HEK293T (cell line): ENCODE measurements around the gene PCA3.

Experiments
- CTCF ChIA-PET: fragments of 350-600 bp; formaldehyde crosslinking; extraction: SDS; loops from one replicate; lab custom pipeline; 2021; ENCODE audit warnings: antibody characterized with exemption, inconsistent platforms; lab: Yijun Ruan, JAX
- POLR2A ChIA-PET: fragments of 350-600 bp; formaldehyde crosslinking; extraction: SDS; loops from one replicate; lab custom pipeline; 2020; ENCODE audit warnings: antibody characterized with exemption, inconsistent platforms; lab: Yijun Ruan, JAX
- DNase-seq: peaks from one replicate; pipeline ENCODE4 v3.0.0; 2012; ENCODE audit warnings: mixed read lengths; ENCODE audit errors: extremely low spot score
- ARNT ChIP-seq: fragments of 450-650 bp; IDR thresholded peaks from 2 replicates; pipeline ENCODE4 v1.6.1; 2017; ENCODE audit warnings: mild to moderate bottlenecking
- BHLHE40 ChIP-seq: fragments of 450-650 bp; IDR thresholded peaks from 2 replicates; pipeline ENCODE4 v1.6.1; 2016; ENCODE audit warnings: mild to moderate bottlenecking, moderate library complexity, borderline replicate concordance
- CTBP1 ChIP-seq: fragments of 450-650 bp; IDR thresholded peaks from 2 replicates; pipeline ENCODE4 v1.6.1; 2016; ENCODE audit warnings: borderline replicate concordance
- ELF4 ChIP-seq: fragments of 450-650 bp; IDR thresholded peaks from 2 replicates; pipeline ENCODE4 v1.6.1; 2017; ENCODE audit warnings: antibody characterized with exemption
- FOXA1 ChIP-seq: fragments of 450-650 bp; IDR thresholded peaks from 2 replicates; pipeline ENCODE4 v1.6.1; 2016; ENCODE audit warnings: mild to moderate bottlenecking
- FOXK2 ChIP-seq: fragments of 450-650 bp; IDR thresholded peaks from 2 replicates; pipeline ENCODE4 v1.6.1; 2016; ENCODE audit warnings: mild to moderate bottlenecking
- FOXM1 ChIP-seq: fragments of 450-650 bp; IDR thresholded peaks from 2 replicates; pipeline ENCODE4 v1.6.1; 2017; ENCODE audit warnings: mild to moderate bottlenecking, borderline replicate concordance
- HDGF ChIP-seq: fragments of 450-650 bp; IDR thresholded peaks from 2 replicates; pipeline ENCODE4 v1.6.1; 2017; ENCODE audit warnings: antibody characterized with exemption, borderline replicate concordance
- L3MBTL2 ChIP-seq: fragments of 450-650 bp; conservative IDR thresholded peaks from 2 replicates; pipeline ENCODE4 v1.6.1; 2016; ENCODE audit warnings: mild to moderate bottlenecking
- LEF1 ChIP-seq: fragments of 450-650 bp; IDR thresholded peaks from 2 replicates; pipeline ENCODE4 v1.6.1; 2017; ENCODE audit warnings: mild to moderate bottlenecking, borderline replicate concordance
- NFRKB ChIP-seq: fragments of 450-650 bp; IDR thresholded peaks from 2 replicates; pipeline ENCODE4 v1.6.1; 2016; ENCODE audit warnings: mild to moderate bottlenecking, moderate library complexity
- PKNOX1 ChIP-seq: fragments of 450-650 bp; IDR thresholded peaks from 2 replicates; pipeline ENCODE4 v1.6.1; 2016
- SP1 ChIP-seq: fragments of 450-650 bp; IDR thresholded peaks from 2 replicates; pipeline ENCODE4 v1.6.1; 2017
- SUZ12 ChIP-seq: fragments of 450-650 bp; IDR thresholded peaks from 2 replicates; pipeline ENCODE4 v1.6.1; 2016; ENCODE audit warnings: mild to moderate bottlenecking
- TARDBP ChIP-seq: fragments of 450-650 bp; IDR thresholded peaks from 2 replicates; pipeline ENCODE4 v1.6.1; 2016
- ZNF384 ChIP-seq: fragments of 450-650 bp; IDR thresholded peaks from 2 replicates; pipeline ENCODE4 v1.6.1; 2016

The PCA3 gene

GRCh38 chr9:76725011-76725546 lies 39.2 kb upstream of the PCA3 start:
- TF ChIP-seq PKNOX1 (peak; percentile 9; the same call in 1 of the 2 replicates), FOXK2 (no peak)
- DNase-seq, result no peak
- CTCF ChIA-PET, result no interaction called here
- POLR2A ChIA-PET, result no interaction called here

GRCh38 chr9:76725885-76726284 lies 38.4 kb upstream of the PCA3 start:
- ChIA-PET CTCF (no interaction called here), POLR2A (no interaction called here)
- TF ChIP-seq SP1, result no peak
- TF ChIP-seq HDGF, result no peak
- TF ChIP-seq TARDBP, result no peak
- TF ChIP-seq ARNT, result no peak
- no peak for TF ChIP-seq ZNF384
- no peak for TF ChIP-seq ELF4
- TF ChIP-seq NFRKB, result no peak
- TF ChIP-seq FOXM1, result no peak
- no peak for TF ChIP-seq L3MBTL2
- TF ChIP-seq BHLHE40, result no peak

GRCh38 chr9:76729116-76729515 lies 35.1 kb upstream of the PCA3 start:
- TF ChIP-seq TARDBP (no peak), SP1 (no peak), CTBP1 (no peak), ELF4 (no peak), PKNOX1 (no peak), ARNT (no peak), NFRKB (no peak), FOXK2 (no peak), FOXA1 (no peak), LEF1 (no peak), ZNF384 (no peak), BHLHE40 (no peak)
- DNase-seq, result no peak
- CTCF ChIA-PET, result interaction anchor here (0.5 kb wide), 1 partner anchor 280 kb away, joined by 7 read pairs; no protein-coding TSS in a partner anchor
- POLR2A ChIA-PET, result no interaction called here

More at GRCh38 chr9:76725885-76726284, 38.4 kb upstream of the PCA3 start:
- DNase-seq, result no peak

- CTCF ChIA-PET, result no interaction called here
- no peak for DNase-seq
- POLR2A ChIA-PET, result no interaction called here
- no peak for TF ChIP-seq ELF4
- TF ChIP-seq ARNT, result no peak
- no peak for TF ChIP-seq FOXM1
- no peak for TF ChIP-seq ZNF384
- TF ChIP-seq CTBP1, result no peak
- TF ChIP-seq NFRKB, result no peak
- no peak for TF ChIP-seq HDGF
- TF ChIP-seq FOXA1, result no peak
Measured at GRCh38 chr9:76729980-76730737, 34.1 kb upstream of the PCA3 start.

GRCh38 chr9:76730801-76731200 lies 33.4 kb upstream of the PCA3 start:
- DNase-seq, result no peak
- ChIA-PET POLR2A (no interaction called here), CTCF (no interaction called here)
- no peak for TF ChIP-seq ARNT
- no peak for TF ChIP-seq ELF4
- no peak for TF ChIP-seq ZNF384
- no peak for TF ChIP-seq FOXA1
- no peak for TF ChIP-seq FOXM1
- no peak for TF ChIP-seq TARDBP
- TF ChIP-seq CTBP1, result no peak
- TF ChIP-seq FOXK2, result no peak
- TF ChIP-seq SUZ12, result no peak
- TF ChIP-seq PKNOX1, result no peak
- no peak for TF ChIP-seq LEF1
- TF ChIP-seq BHLHE40, result no peak
- TF ChIP-seq SP1, result no peak
- TF ChIP-seq NFRKB, result no peak
- TF ChIP-seq HDGF, result no peak
- no peak for TF ChIP-seq L3MBTL2

GRCh38 chr9:76732341-76732958 lies 31.8 kb upstream of the PCA3 start:
- TF ChIP-seq NFRKB, result no peak
- TF ChIP-seq TARDBP, result no peak
- TF ChIP-seq ARNT, result no peak
- no peak for TF ChIP-seq FOXA1
- TF ChIP-seq SUZ12, result no peak
- TF ChIP-seq ZNF384, result no peak
- no peak for TF ChIP-seq FOXM1
- TF ChIP-seq ELF4, result no peak
- no peak for TF ChIP-seq L3MBTL2
- no peak for TF ChIP-seq CTBP1
- TF ChIP-seq FOXK2, result no peak
- TF ChIP-seq PKNOX1, result no peak
- TF ChIP-seq SP1, result no peak
- TF ChIP-seq BHLHE40, result no peak
- CTCF ChIA-PET, result no interaction called here
- POLR2A ChIA-PET, result no interaction called here
- no peak for DNase-seq
